GM10248 (cell line): ENCODE results near the gene KNOP1.
"Not testable (repeated sequence)": the region's sequence is repeated elsewhere in the genome, so short reads cannot be mapped to it uniquely, and the experiment has no call there.

ENCODE experiments used
- CTCF ChIA-PET: fragments of 300-600 bp; sonication (Branson Sonifier 250); formaldehyde crosslinking; extraction: SDS; loops from one replicate; lab custom pipeline; 2021; ENCODE audit warnings: antibody characterized with exemption; lab: Yijun Ruan, JAX
- POLR2A ChIA-PET: fragments of 350-650 bp; sonication (Branson Sonifier 250); formaldehyde crosslinking; extraction: SDS; loops from one replicate; lab custom pipeline; 2020; ENCODE audit warnings: antibody characterized with exemption; lab: Yijun Ruan, JAX
- DNase-seq: peaks from one replicate; pipeline ENCODE4 v3.0.0; 2012; ENCODE audit errors: extremely low spot score
- CTCF ChIP-seq: IDR thresholded peaks from 2 replicates; pipeline ENCODE4 v1.5.1; 2012; ENCODE audit warnings: mild to moderate bottlenecking, low read depth; ENCODE audit errors: extremely low read depth, missing control alignments, control extremely low read depth

The KNOP1 gene

GRCh38 chr16:19666477-19666876, 51.5 kb downstream of the KNOP1 start:
- CTCF ChIA-PET, result interaction anchor here (1.3 kb wide), 1 partner anchor 32 kb away, joined by 3 read pairs; no protein-coding TSS in a partner anchor
- DNase-seq, result no peak
- TF ChIP-seq CTCF, result no peak
- POLR2A ChIA-PET, result interaction anchor here (0.7 kb wide), 1 partner anchor 23 kb away, joined by 6 read pairs; no protein-coding TSS in a partner anchor

GRCh38 chr16:19665313-19665712, 52.7 kb downstream of the KNOP1 start:
- POLR2A ChIA-PET, DNase-seq: not testable (repeated sequence)
- CTCF ChIA-PET, result interaction anchor here (0.8 kb wide), 1 partner anchor 18 kb away, joined by 3 read pairs; no protein-coding TSS in a partner anchor

GRCh38 chr16:19664166-19664565, 53.9 kb downstream of the KNOP1 start:
- ChIA-PET POLR2A (no interaction called here), CTCF (interaction anchor here (1.2 to 3.1 kb wide), 2 partner anchors 7 to 15 kb away, joined by 4 to 10 read pairs; no protein-coding TSS in a partner anchor)
- TF ChIP-seq CTCF, result no peak
- DNase-seq, result no peak

DNA sequence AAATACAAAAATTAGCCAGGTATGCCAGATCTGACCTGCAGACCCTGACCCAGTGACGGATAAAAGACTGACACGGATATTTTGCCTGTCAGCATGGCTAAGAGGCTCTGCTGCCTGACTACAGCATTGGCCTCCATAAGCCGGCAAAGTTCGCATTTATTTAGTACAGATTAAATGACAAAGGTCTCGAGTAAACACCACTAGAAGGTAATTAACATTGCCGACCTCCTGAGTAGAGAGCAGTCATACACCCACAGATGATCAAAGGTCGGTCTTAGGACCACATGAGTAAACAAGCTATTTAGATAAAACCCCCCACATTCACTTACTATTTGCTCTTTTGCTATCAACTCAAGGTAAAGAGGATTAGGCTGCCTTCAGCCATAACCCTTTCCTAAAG, 55.7 kb downstream of the KNOP1 start:
- ChIA-PET CTCF (interaction anchor here (1.3 to 3.1 kb wide), 2 partner anchors 9 to 55 kb away, joined by 3 to 10 read pairs; no protein-coding TSS in a partner anchor), POLR2A (no interaction called here)
- no peak for DNase-seq
- no peak for TF ChIP-seq CTCF

DNA sequence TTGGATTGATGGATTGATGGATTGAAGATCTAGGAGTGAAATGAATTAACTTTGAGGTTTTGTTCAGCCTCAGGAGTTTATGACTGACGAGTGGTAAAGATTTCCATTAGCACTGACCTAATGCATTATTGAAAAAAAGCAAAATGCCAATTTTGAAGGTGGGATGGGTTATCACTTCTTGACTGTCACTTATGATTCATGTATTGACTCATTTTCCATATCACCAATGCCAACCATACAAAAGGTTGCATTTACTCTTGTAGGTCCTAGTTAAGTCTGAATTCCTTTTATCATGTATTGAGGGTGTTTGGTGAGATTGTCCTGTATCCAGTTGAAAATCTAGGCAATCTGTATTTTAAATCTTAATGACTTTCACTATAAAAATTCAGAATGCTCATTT, 57.6 kb downstream of the KNOP1 start:
- no peak for TF ChIP-seq CTCF
- CTCF ChIA-PET, result no interaction called here
- POLR2A ChIA-PET, result no interaction called here
- DNase-seq, result no peak

DNA sequence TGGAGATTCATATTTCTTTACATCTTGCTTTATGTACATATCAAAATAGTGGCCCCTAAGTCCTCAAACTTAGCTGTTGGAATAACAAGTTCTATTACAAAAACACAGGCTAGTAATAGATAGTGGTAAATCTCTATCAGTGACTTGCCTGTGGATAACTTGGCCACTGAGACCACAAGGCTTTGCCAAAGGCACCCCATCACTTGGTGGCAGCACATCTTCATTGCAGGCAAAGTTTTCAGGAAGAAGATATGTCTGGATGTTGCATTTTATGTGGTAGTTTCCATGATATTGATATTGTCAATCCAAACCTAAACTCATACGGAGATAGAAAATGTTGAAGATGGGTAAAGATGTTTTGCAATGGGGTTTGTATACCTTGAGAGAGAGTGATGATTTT, 58.5 kb downstream of the KNOP1 start:
- ChIA-PET POLR2A (no interaction called here), CTCF (no interaction called here)
- TF ChIP-seq CTCF, result no peak
- no peak for DNase-seq

- CTCF ChIA-PET, result no interaction called here
- POLR2A ChIA-PET, result no interaction called here
These were observed 60.2 kb downstream of the KNOP1 start for GRCh38 chr16:19657831-19658230.

More at GRCh38 chr16:19657831-19658230, 60.2 kb downstream of the KNOP1 start:
- TF ChIP-seq CTCF, result no peak
- no peak for DNase-seq
